Stimulated activated CD8-positive, alpha-beta memory T cell treated with anti-CD3 and anti-CD28 coated beads, Interleukin-15, amount 100 ng/mL, for 4 hours (primary cell): Measurements from ENCODE around the gene DEFB128.
A peak's percentile ranks its signal among the peaks of the same experiment; 100 is the strongest.
"Not testable (repeated sequence)": the region's sequence is repeated elsewhere in the genome, so short reads cannot be mapped to it uniquely, and the experiment has no call there.

Source experiments
- DNase-seq, 2 donors: peaks; one replicate each; pipeline ENCODE4 v3.0.0-alpha.2; 2020; ENCODE audit warnings: low read depth in 2 of 2

The DEFB128 gene

GRCh38 chr20:189611-190010 lies at the start of gene DEFB128:
Gene DEFB128, minus strand, starts transcription at chr20:189711. Its CDS starts 88 bp downstream, at chr20:189623.
- no peak for DNase-seq

GRCh38 chr20:237929-238328 lies 48.4 kb upstream of the DEFB128 start:
- DNase-seq = no peak

- no peak for DNase-seq
These were observed 48.0 kb upstream of the DEFB128 start for GRCh38 chr20:237489-237888.

- no peak for DNase-seq
These were observed 46.4 kb upstream of the DEFB128 start for GRCh38 chr20:235891-236290.

- DNase-seq = no peak
These were observed 38.1 kb upstream of the DEFB128 start for GRCh38 chr20:227439-228105.

GRCh38 chr20:226958-227357 lies 37.4 kb upstream of the DEFB128 start, which contains the start of gene DEFB129:
Gene DEFB129, plus strand, starts transcription at chr20:227258. Its CDS starts 31 bp downstream, at chr20:227289.
- no peak for DNase-seq

GRCh38 chr20:225879-226278 lies 36.4 kb upstream of the DEFB128 start:
- DNase-seq = not testable (repeated sequence)

- DNase-seq = no peak
These were observed 31.8 kb upstream of the DEFB128 start for GRCh38 chr20:221258-221830.

- no peak for DNase-seq
These were observed 30.0 kb upstream of the DEFB128 start for GRCh38 chr20:219290-220115.

- no peak for DNase-seq
These were observed 27.8 kb upstream of the DEFB128 start for GRCh38 chr20:217266-217665.

- DNase-seq = no peak
These were observed 26.3 kb upstream of the DEFB128 start for GRCh38 chr20:215796-216195.

- DNase-seq = no peak
These were observed 24.9 kb upstream of the DEFB128 start for GRCh38 chr20:214383-214782.

GRCh38 chr20:210809-211502 lies 21.4 kb upstream of the DEFB128 start:
- no peak for DNase-seq

GRCh38 chr20:208942-209566 lies 19.5 kb upstream of the DEFB128 start:
- peak in 1 of 2 donors; percentile 3 for DNase-seq

GRCh38 chr20:203630-204029 lies 14.1 kb upstream of the DEFB128 start:
- DNase-seq = not testable (repeated sequence)

GRCh38 chr20:199996-200395 lies 10.5 kb upstream of the DEFB128 start:
- no peak for DNase-seq

- no peak for DNase-seq
These were observed 8.7 kb upstream of the DEFB128 start for GRCh38 chr20:198225-198624.

GRCh38 chr20:187733-188132 lies 1.8 kb downstream of the DEFB128 start:
- DNase-seq = no peak

GRCh38 chr20:184288-184687 lies 5.2 kb downstream of the DEFB128 start:
- DNase-seq = no peak

- no peak for DNase-seq
These were observed 20.6 kb downstream of the DEFB128 start for GRCh38 chr20:168876-169275.

- no peak for DNase-seq
These were observed 24.9 kb downstream of the DEFB128 start for GRCh38 chr20:164618-165017.

GRCh38 chr20:157154-157553 lies 32.4 kb downstream of the DEFB128 start, which contains the start of gene DEFB127:
Gene DEFB127, plus strand, starts transcription at chr20:157454. Its CDS starts 91 bp downstream, at chr20:157545.
- no peak for DNase-seq
